KOPT-K1 (cell line): Measurements from ENCODE around the gene SRGAP3.

Source experiments
- H3K27ac ChIP-seq: fragments of 200-600 bp; sonication (generic); 2 replicates; pipeline ENCODE4 v1.5.1; 2016; ENCODE audit warnings: antibody characterized with exemption, mild to moderate bottlenecking, low read depth, low read length; ENCODE audit not compliant: poor library complexity, severe bottlenecking
- H3K36me3 ChIP-seq: fragments of 200-600 bp; sonication (generic); 2 replicates; pipeline ENCODE4 v1.5.1; 2017; ENCODE audit warnings: antibody characterized with exemption, mild to moderate bottlenecking, low read length, moderate library complexity; ENCODE audit not compliant: insufficient read depth
- H3K9me3 ChIP-seq: fragments of 200-600 bp; sonication (generic); 2 replicates; pipeline ENCODE4 v1.5.1; 2017; ENCODE audit warnings: antibody characterized with exemption, low read length, mild to moderate bottlenecking; ENCODE audit not compliant: insufficient read depth, poor library complexity, severe bottlenecking

Gene SRGAP3

DNA sequence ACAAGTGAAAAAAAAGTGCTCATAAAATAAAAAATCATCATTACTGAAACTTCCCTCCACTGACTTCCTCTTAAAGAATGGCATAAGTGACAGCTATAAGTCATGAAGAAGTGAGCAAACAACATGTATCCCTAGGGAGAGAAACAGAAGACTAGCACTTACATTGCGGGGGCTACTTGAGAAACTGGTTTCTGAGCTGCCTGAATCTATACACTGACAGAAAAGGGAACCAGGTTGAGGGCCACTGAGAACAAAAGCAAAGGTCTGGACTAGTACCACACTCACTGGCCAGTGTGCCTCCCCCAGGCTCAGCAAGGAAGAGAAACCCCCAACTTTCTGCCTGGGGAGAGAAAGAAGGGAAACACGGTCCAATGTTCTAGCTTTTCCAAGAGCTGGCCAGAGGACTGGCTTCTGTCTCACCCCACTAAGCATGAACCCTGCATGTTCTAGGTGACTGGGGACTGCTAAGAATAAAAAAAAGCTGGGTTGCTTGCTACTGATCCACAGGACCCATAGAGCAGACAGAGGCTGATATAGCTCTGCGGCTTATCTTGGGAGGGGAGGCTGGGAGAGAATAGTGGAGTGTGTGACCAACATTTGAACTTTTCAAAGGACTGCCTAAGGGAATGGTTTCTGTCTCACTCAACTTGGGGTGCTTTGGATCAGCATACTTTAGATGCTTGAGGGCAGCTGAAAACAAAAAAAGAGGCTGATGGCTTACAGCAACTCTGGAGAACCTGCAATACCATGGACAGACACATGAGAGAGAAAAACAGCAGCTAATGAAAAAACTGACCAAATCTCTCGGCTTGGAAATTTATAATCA lies 294.3 kb downstream of the SRGAP3 start:
- Histone ChIP-seq H3K9me3 (no peaks in the 10 kb centered on the region), H3K27ac (no peak overlapping the region), H3K36me3 (peaks cover 68% of the 10 kb centered on the region)

DNA sequence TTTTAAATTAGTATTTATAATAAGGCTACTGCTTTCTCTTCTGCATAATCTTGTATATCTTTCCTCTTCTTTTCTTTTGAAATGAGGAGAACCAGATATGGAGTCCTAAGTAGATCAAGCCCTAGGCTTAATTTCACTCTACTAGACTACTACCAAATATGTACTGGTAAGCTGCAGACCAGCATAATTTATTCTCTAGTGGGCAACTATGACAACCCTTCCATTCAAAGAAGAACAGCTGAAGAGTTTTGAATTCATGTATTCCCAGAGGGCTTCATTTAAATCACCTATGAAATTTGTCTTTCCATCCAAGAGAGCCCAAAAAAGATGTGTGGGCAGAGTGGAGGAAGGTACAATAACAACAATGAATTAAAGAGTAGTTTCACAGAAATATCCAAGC lies 296.1 kb downstream of the SRGAP3 start:
- H3K9me3 ChIP-seq, result no peaks in the 10 kb centered on the region
- H3K27ac ChIP-seq, result no peak overlapping the region
- peaks cover 60% of the 10 kb centered on the region for H3K36me3 ChIP-seq

DNA sequence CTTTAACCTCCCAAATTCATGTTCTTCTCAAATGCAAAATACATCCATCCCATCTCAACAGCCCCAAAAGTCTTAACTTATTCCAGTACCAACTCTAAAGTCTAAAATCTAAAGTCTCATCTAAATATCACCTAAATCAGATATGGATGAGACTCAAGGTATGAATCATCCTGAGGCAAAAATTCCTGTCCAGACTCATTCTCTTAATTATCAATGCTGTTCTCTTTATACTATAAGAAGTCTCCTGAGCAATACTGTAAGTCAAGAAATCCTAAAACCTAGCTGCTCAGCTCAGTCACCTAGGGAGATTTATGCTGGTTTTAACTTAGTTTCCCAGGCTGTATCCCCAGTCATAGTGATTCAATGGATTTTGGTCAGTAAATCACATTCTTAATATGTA lies 297.3 kb downstream of the SRGAP3 start:
- Histone ChIP-seq H3K27ac (no peak overlapping the region), H3K9me3 (no peaks in the 10 kb centered on the region), H3K36me3 (peaks cover 60% of the 10 kb centered on the region)

DNA sequence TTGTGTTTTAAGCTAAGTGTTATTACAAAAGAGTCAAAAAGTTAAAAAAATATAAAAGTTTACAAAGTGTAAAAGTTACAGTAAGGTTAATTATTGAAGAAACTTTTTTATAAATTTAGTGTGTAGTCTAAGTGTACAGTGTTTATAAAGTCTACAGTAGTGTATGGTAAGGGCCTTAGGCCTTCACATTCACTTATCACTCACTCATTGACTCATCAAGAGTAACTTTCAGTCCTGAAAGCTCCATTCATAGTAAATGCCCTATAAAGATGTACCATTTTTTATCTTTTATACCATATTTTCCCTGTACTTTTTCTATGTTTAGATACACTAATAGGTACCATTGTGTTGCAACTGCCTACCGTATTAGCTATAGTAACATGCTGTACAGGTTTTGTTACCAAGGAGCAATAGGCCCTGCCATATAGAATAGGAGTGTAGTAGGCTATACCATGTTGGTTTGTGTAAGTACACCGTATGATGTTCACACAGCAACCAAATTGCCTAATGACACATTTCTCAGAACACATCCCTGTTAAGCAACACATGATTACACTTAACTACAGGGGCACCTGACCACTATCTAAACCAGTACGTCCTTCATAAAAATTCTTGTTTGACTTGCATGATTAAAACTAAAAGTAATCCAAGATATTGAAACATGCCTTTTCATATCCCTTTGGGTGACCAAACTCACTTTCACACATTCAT lies 303.4 kb downstream of the SRGAP3 start:
- H3K36me3 ChIP-seq, result peaks cover 84% of the 10 kb centered on the region
- H3K27ac ChIP-seq, result no peak overlapping the region
- peaks cover 21% of the 10 kb centered on the region for H3K9me3 ChIP-seq

DNA sequence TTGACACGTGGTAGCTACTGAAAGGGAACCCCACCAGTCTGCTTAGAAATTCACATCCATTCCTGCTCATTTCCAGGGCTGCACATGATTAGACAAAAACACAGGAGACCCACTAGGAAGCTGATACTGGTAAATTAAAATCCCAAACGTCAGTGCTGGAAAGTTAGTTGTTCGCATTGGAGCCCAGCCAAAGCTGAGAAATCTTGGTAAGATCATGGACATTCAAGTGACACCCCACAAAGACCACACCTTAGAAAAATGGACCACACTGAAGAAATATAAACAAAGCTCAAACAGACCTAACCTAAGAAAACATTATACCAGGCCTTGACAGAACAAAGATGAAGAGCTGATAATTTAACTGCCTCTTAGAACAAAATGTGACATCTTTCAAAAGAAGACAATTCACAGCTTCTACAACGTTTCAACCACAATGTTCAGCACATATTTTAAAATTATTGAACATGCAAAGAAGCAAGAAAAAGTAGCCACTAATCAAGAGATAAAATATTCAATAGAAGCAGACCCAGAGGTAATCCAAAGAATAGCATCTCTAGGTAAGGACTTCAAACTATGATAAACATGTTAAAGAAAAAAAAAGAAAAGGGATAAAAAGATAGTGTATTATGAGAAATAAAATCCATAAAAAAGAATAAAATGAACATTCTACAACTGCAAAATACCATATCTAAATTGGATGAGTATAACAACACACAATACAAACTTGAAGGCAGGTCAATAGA lies 306.5 kb downstream of the SRGAP3 start:
- no peak overlapping the region for H3K27ac ChIP-seq
- H3K36me3 ChIP-seq, result peaks cover 100% of the 10 kb centered on the region
- H3K9me3 ChIP-seq, result peaks cover 21% of the 10 kb centered on the region

DNA sequence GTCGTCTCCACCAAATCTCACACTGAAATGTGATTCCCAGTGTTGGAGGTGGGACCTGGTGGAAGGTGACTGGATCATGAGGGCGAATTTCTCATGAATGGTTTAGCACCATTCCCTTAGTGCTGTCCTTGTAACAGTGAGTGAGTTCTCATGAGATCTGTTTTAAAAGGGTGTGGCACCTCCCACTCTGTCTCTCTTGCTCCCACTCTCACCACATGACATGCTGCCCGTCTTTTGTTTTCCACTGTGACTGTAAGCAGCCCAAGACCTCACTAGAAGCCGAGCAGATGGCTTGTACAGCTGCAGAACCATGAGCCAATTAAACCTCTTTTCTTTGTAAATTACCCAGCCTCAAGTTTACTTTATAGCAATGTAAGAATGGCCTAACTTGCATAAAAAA lies 307.3 kb downstream of the SRGAP3 start:
- Histone ChIP-seq H3K27ac (no peak overlapping the region), H3K36me3 (peaks cover 100% of the 10 kb centered on the region), H3K9me3 (peaks cover 21% of the 10 kb centered on the region)

DNA sequence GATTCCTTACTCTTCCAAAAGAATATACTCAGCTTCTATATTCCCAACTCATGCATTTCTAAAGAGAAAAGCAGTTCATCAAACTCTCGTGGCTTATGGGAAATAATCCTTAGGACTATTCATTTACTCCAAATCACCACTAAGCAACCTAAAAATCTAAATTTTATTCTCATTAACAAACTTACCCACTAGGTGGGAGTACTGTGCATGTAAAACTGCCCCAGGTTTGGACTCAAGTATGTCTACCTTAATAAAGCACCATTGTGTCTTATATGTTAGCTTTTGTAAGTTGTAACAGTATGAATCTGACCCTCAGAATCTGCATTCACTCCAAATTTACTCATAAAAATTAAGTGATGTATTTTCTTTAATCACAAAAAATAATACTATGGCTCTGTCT lies 311.4 kb downstream of the SRGAP3 start:
- Histone ChIP-seq H3K9me3 (peaks cover 4% of the 10 kb centered on the region), H3K36me3 (peaks cover 95% of the 10 kb centered on the region), H3K27ac (no peak overlapping the region)

DNA sequence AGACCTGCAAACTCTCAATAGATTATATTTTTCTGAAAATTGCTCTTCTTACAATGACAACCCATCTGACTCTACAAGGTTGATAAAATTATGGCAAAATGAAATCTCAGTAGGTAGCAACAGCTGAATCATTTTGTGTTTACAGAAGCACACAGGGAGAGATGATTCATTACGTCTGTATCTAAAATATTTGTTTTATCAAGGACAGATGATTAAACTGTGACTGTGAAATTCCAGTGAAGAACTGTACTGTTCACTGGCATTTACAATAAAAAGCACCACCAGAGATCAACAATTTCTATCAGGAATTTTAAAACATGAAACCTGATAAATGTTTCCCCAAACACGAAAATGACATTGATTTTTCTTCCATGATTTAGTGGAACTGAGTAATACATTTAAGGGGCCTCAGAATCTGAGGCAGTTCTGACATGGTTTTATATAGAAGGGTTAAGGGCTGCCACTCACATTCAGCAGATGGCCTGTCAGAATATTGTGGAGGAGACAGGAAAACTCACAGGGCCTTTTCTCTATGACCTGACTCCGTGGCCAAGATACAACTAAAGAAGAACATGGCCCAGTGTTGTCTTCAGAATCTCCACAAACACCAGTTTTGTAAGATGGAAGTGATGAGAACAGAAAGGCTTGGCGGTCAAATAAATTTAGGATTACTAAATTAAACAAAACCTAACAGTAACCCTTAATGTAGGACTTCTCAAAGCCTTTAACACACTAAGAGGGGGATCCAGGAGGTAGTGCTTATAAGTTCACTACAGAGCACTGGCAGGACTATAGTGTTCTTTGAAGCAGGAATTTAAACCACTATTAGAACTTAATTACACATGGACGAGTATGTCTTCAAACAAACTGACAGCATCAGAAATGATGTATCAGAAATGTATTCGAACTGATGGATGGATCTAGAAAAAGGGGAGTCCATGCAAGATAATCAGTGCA lies 312.1 kb downstream of the SRGAP3 start:
- no peaks in the 10 kb centered on the region for H3K9me3 ChIP-seq
- no peak overlapping the region for H3K27ac ChIP-seq
- H3K36me3 ChIP-seq, result peaks cover 92% of the 10 kb centered on the region

DNA sequence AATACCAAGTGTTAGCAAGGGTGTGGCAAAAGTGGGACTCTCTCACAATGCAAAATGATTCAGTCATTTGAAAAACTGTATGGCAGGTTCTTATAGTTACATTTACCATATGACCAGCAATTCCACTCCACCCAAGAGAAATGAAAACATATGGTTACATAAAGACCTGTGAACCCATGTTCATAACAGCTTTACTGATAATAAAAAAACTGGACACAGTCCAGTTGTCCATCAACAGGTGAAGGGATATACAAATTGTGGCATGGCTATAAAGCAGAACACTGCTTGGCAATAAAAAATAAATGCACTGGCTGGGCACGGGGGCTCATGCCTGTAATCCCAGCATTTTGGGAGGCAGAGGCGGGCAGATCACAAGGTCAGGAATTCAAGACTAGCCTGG lies 316.9 kb downstream of the SRGAP3 start:
- H3K36me3 ChIP-seq, result peaks cover 64% of the 10 kb centered on the region
- H3K27ac ChIP-seq, result no peak overlapping the region
- no peaks in the 10 kb centered on the region for H3K9me3 ChIP-seq

DNA sequence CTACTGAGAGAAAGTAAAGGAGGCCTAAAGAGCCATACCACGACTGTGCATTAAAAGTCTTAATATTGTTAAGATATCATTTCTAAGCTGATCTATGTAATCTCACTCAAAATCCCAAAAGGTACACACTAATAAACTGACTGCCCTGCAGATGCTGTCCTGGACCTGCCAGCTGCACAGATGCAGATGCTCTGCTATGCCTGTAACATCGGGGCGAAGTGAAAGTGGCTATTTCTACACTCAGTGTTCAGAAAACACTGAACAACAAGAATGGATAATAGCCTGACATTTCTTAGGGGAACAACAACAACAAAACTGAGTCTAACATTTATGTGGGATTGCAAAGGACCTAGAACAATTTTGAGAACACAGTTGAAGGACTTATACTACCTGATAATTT lies 318.1 kb downstream of the SRGAP3 start:
- no peak overlapping the region for H3K27ac ChIP-seq
- H3K9me3 ChIP-seq, result no peaks in the 10 kb centered on the region
- peaks cover 52% of the 10 kb centered on the region for H3K36me3 ChIP-seq
